ENCODE data around the gene ZNF213.
A peak's percentile ranks its signal among the peaks of the same experiment; 100 is the strongest.

Gene ZNF213

DNA sequence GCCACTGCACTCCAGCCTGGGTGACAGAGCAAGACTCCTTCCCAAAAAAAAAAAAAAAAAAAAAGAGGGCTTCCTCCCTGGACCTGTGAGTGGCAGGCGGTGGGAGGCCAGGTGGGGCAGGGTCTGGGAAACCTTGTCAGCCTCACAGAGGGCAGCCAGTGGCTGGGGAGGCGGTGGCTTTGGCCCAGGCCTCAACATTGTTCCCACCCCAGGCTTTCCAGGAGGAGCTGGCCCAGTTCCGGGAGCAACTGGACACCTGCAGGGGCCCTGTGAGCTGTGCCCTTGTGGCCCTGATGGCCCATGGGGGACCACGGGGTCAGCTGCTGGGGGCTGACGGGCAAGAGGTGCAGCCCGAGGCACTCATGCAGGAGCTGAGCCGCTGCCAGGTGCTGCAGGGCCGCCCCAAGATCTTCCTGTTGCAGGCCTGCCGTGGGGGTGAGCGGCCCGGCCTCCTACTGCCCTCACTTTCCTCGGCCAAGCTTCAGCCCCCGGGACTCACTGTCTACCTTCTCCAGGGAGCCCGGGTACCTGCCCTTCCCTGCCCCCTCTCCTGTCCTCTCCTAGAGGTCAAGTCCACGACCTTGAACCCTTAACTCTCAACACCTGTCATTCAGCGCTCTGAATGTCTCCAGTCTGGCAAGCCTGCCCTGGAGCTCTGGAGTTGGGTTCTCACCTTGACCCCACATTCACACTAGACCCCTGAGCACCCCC, 12.4 kb downstream of the ZNF213 start:
- TF ChIP-seq ZFX (IDR thresholded peaks at IDR 0.05; ENCODE audit: borderline replicate concordance) = no peak
- TF ChIP-seq, protein P1, sequence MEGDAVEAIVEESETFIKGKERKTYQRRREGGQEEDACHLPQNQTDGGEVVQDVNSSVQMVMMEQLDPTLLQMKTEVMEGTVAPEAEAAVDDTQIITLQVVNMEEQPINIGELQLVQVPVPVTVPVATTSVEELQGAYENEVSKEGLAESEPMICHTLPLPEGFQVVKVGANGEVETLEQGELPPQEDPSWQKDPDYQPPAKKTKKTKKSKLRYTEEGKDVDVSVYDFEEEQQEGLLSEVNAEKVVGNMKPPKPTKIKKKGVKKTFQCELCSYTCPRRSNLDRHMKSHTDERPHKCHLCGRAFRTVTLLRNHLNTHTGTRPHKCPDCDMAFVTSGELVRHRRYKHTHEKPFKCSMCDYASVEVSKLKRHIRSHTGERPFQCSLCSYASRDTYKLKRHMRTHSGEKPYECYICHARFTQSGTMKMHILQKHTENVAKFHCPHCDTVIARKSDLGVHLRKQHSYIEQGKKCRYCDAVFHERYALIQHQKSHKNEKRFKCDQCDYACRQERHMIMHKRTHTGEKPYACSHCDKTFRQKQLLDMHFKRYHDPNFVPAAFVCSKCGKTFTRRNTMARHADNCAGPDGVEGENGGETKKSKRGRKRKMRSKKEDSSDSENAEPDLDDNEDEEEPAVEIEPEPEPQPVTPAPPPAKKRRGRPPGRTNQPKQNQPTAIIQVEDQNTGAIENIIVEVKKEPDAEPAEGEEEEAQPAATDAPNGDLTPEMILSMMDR (IDR thresholded peaks at IDR 0.05) = no peak
- no peak overlapping the region for H3K27ac ChIP-seq

DNA sequence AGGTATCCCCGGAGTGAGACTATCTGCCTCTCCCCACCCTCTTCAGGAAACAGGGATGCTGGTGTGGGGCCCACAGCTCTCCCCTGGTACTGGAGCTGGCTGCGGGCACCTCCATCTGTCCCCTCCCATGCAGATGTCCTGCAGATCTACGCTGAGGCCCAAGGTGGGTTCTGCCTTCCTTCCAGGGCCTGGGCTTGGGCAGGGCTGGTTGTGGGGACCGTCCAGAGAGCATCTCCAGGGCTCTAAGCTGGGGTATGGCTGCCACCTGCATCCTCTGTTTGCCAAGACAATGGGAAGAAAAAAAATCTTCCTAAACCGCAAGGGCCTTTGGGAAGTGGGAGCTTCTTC, 12.9 kb downstream of the ZNF213 start:
- no peak overlapping the region for H3K27ac ChIP-seq
- TF ChIP-seq, protein P1 (IDR thresholded peaks at IDR 0.05) = no peak
- TF ChIP-seq ZFX (IDR thresholded peaks at IDR 0.05; ENCODE audit: borderline replicate concordance) = no peak

GRCh38 chr16:3148256-3149192, 13.7 kb downstream of the ZNF213 start:
- no peak overlapping the region for H3K27ac ChIP-seq

GRCh38 chr16:3149193-3149530, 14.3 kb downstream of the ZNF213 start:
- H3K27ac ChIP-seq = peak overlapping the region; percentile 88
- no peak for TF ChIP-seq ZFX (IDR thresholded peaks at IDR 0.05; ENCODE audit: borderline replicate concordance)
- TF ChIP-seq, protein P1 (IDR thresholded peaks at IDR 0.05) = no peak

More at GRCh38 chr16:3148256-3149192, 13.7 kb downstream of the ZNF213 start:
- TF ChIP-seq, protein P1 (IDR thresholded peaks at IDR 0.05) = no peak
- no peak for TF ChIP-seq ZFX (IDR thresholded peaks at IDR 0.05; ENCODE audit: borderline replicate concordance)

DNA sequence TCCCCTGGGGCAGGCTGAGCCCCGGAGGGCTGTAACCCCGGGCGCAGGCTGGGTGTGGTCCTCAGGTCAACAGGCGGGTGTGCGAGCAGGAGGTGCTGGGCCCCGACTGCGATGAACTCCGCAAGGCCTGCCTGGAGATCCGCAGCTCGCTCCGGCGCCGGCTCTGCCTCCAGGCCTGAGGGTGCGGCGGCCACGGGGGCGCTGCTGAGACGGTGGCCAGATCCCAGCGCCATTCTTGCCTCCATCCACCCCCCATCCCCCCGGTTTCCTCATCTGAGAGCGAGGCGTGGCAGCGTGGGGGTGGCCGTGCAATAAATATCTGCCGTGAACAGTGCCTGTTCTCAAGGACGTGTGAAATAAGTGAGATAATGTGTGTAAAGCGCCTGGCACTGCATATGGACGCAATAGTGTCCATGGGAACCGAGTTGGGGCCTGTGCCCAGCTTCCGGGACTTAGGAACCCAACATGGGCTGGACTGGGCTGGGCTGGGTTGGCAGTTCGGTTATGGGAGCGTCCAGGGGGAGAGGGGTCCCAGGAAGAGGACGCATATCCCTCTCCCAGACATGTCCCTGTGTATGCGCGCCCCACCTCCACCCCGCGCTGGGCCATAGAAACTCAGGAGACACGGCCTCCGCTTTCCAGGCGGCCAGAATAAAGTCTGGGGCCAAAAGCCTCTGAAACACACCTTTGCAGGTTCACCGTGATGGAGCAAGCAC, 15.0 kb downstream of the ZNF213 start:
- TF ChIP-seq, protein P1 (IDR thresholded peaks at IDR 0.05) = peak; percentile 76
- TF ChIP-seq ZFX (IDR thresholded peaks at IDR 0.05; ENCODE audit: borderline replicate concordance) = no peak
- H3K27ac ChIP-seq = peak overlapping the region; percentile 88

- H3K27ac ChIP-seq = peak overlapping the region; percentile 88
- TF ChIP-seq, protein P1 (IDR thresholded peaks at IDR 0.05) = no peak
- TF ChIP-seq ZFX (IDR thresholded peaks at IDR 0.05; ENCODE audit: borderline replicate concordance) = no peak
Measured at GRCh38 chr16:3150346-3151218, 15.8 kb downstream of the ZNF213 start.

Measured in 22Rv1 (cell line).